Activated naive CD8-positive, alpha-beta T cell treated with anti-CD3 and anti-CD28 coated beads, Interleukin-2, amount 50 U/mL, for 24 hours (primary cell): Measurements from ENCODE around the gene FBXW4.

Experiments used
- ATAC-seq: fragments of 150-1000 bp; cut with Tn5 transposase; one replicate; pipeline ENCODE4 v1.10.0; 2021
- DNase-seq: peaks from one replicate; pipeline ENCODE4 v3.0.0; 2021
- H3K27ac Mint-ChIP-seq: one replicate; pipeline ENCODE4 v1.8.0; 2021; ENCODE audit warnings: mild to moderate bottlenecking, mixed read lengths
- H3K27me3 Mint-ChIP-seq: one replicate; pipeline ENCODE4 v1.8.0; 2021; ENCODE audit warnings: mixed read lengths
- H3K36me3 Mint-ChIP-seq: one replicate; pipeline ENCODE4 v1.8.0; 2021; ENCODE audit warnings: low read depth, mixed read lengths
- H3K4me1 Mint-ChIP-seq: one replicate; pipeline ENCODE4 v1.8.0; 2021; ENCODE audit warnings: mixed read lengths
- H3K4me3 Mint-ChIP-seq: one replicate; pipeline ENCODE4 v1.8.0; 2021; ENCODE audit warnings: mild to moderate bottlenecking, moderate library complexity, mixed read lengths
- H3K9me3 Mint-ChIP-seq: one replicate; pipeline ENCODE4 v1.8.0; 2021; ENCODE audit warnings: mixed read lengths

FBXW4 gene

DNA sequence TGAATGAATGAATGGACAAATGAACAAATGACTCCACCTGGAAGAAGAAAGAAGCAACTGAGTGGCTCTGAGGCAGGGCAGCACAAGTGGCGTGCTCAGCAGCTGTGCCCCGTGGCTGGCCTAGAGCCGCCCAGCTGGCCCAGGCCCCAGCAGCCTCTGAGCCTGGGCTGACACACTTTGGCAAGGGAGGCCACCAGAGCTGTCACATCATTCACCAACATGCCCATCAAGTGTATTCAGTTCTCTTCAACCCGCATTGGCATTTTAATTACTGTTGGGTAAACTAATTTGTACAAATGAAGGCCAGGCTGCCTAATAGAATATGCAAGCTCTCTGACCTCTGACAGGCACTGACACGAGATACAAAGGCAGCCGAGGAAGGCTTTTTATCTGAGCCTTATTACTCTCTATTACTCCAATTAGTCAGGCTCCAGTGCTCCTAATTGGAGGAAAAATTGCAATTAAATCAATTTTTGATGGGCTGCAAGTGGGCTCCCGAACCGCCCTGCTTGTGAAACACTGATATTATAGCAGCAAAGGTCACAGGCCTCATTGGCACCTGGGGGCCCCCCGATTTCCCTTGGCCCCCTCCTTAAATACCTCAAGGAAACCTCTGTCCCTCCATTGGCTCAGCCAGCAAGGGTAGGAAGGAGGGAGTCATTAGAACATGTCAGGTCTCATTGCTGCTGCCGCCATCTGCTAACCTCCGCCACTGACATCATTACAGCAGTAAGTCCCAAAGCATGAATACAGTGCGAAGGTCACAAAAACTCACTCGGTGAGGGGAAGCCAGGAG lies 64.9 kb downstream of the FBXW4 start:
- H3K9me3 Mint-ChIP-seq = no peaks in the 10 kb centered on the region
- no peak overlapping the region for H3K4me3 Mint-ChIP-seq
- peaks cover 7% of the 10 kb centered on the region for H3K36me3 Mint-ChIP-seq
- DNase-seq (no peak), ATAC-seq (no peak)
- H3K27me3 Mint-ChIP-seq = no peaks in the 10 kb centered on the region
- H3K4me1 Mint-ChIP-seq = no peaks in the 10 kb centered on the region
- no peak overlapping the region for H3K27ac Mint-ChIP-seq

DNA sequence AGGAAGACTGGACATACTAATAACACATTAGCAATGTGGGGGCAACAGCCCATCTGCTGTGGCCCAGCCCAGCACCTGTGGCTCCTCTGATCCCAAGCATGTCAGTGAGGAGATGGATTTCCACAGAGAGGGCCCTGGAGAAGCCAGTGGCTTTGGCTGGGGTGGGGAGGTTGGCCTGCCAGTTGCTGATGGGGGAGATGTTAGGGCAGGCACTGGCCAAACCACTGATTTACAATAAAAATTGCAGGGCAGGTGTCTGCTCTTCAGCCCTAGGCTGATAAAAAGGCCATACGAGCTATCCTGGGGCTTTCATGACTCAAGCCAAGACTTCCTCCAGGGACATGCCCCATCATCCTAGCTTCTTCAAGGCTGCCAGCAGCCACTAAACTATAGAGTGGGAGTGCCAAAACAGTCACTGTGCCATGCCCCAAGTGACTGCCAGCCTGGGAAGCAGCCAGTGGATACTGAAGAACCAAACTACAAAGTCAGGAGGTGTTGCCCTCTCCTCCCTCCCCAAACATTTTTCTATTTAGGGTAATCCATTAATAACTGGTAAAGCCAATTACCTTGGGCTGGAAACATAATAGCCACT lies 69.1 kb downstream of the FBXW4 start:
- ATAC-seq = no peak
- Mint-ChIP-seq H3K9me3 (no peaks in the 10 kb centered on the region), H3K36me3 (peaks cover 25% of the 10 kb centered on the region), H3K4me1 (no peaks in the 10 kb centered on the region), H3K27me3 (no peaks in the 10 kb centered on the region), H3K4me3 (no peak overlapping the region), H3K27ac (no peak overlapping the region)
- DNase-seq = no peak

DNA sequence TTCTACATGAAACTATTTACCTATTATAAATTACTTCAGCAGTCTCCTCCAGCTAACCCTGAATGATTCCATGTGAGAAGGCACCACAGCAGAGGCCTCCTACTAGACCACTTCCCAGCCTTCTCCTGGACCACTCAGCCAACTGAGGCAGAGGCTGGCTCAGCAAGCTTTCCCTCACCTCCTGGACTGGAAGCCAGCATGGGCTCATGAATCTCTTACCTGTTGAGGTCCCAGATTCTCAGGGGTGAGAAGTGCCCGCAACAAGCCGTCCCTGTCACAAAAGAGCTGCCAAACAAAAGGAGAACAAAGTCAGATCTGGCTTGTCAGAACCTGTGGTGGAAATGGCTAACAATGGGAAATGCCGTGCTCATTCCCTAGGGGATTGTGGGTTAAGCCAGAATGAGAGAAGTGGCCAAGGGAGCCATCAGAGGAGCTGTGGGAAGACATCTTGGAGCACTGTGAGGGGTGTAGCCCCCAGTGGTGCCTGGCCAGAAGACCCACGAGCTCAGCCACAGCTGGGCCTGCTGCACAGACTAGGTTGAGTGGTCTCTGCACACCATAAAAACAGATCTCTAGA lies 70.4 kb downstream of the FBXW4 start:
- DNase-seq = no peak
- Mint-ChIP-seq H3K27me3 (no peaks in the 10 kb centered on the region), H3K27ac (no peak overlapping the region), H3K36me3 (peaks cover 26% of the 10 kb centered on the region), H3K4me3 (no peak overlapping the region), H3K9me3 (no peaks in the 10 kb centered on the region), H3K4me1 (no peaks in the 10 kb centered on the region)
- ATAC-seq = no peak

DNA sequence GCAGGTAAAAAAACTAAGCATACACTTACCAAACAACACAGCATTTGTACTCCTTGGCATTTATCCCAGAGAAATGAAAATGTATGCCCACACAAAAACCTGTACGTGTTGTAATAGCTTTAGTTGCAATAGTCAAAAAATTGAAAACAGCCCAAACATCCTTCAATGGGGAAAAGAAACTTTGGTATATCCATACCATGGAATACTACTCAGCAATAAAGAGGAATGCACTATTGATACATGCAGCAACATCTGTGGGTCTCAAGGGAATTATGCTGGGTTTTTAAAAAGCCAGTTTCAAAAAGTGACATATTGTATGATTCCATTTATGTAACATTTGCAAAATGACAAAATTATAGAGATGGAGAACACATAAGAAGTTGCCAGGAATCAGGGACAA lies 71.4 kb downstream of the FBXW4 start:
- H3K27ac Mint-ChIP-seq = no peak overlapping the region
- H3K9me3 Mint-ChIP-seq = no peaks in the 10 kb centered on the region
- ATAC-seq (no peak), DNase-seq (no peak)
- no peaks in the 10 kb centered on the region for H3K27me3 Mint-ChIP-seq
- peaks cover 26% of the 10 kb centered on the region for H3K36me3 Mint-ChIP-seq
- no peaks in the 10 kb centered on the region for H3K4me1 Mint-ChIP-seq
- H3K4me3 Mint-ChIP-seq = no peak overlapping the region

DNA sequence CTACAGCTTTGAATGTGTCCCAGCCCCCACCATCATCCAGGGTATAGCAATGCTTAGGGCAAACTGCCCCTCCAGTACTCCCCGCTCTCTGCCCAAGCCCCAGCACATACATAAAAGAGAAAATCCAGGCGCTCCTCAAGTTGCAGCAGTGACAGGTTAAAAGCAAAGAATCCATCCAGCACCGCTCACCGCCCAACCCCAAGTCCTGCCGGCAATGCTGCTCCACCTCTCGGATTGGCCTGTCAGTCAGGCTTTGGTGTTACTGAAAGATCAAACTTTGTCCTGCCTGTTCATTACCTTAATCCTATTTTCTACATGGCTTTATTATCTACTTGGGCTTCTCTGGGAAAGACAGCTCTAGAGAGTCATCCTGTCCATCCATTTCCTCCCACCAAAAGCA lies 75.0 kb downstream of the FBXW4 start:
- Mint-ChIP-seq H3K36me3 (peaks cover 26% of the 10 kb centered on the region), H3K4me1 (peaks cover 3% of the 10 kb centered on the region), H3K9me3 (no peaks in the 10 kb centered on the region), H3K27me3 (no peaks in the 10 kb centered on the region), H3K4me3 (no peak overlapping the region), H3K27ac (no peak overlapping the region)
- DNase-seq (no peak), ATAC-seq (no peak)

DNA sequence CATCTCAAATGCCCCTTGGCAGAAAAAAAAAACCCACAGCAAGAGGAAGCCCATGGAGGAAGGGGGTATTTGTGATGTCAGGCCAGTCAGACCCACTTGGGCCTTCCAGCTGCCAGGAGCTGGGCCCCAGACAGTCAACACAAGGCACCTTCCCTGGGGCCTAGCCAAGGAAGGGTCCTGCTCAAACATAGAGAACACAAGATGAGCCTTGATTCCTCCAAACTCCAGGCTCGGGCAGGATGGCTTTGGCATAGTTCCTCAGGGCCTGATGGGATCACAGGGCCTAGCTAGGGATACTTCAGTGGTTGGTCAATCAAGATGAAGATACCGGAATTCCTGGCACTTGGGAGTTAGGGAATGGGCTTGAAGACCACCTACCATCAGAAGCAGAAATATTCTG lies 76.1 kb downstream of the FBXW4 start:
- H3K36me3 Mint-ChIP-seq = peaks cover 18% of the 10 kb centered on the region
- no peak overlapping the region for H3K4me3 Mint-ChIP-seq
- H3K27ac Mint-ChIP-seq = no peak overlapping the region
- ATAC-seq = no peak
- DNase-seq = no peak
- H3K4me1 Mint-ChIP-seq = peaks cover 3% of the 10 kb centered on the region
- H3K27me3 Mint-ChIP-seq = no peaks in the 10 kb centered on the region
- no peaks in the 10 kb centered on the region for H3K9me3 Mint-ChIP-seq

DNA sequence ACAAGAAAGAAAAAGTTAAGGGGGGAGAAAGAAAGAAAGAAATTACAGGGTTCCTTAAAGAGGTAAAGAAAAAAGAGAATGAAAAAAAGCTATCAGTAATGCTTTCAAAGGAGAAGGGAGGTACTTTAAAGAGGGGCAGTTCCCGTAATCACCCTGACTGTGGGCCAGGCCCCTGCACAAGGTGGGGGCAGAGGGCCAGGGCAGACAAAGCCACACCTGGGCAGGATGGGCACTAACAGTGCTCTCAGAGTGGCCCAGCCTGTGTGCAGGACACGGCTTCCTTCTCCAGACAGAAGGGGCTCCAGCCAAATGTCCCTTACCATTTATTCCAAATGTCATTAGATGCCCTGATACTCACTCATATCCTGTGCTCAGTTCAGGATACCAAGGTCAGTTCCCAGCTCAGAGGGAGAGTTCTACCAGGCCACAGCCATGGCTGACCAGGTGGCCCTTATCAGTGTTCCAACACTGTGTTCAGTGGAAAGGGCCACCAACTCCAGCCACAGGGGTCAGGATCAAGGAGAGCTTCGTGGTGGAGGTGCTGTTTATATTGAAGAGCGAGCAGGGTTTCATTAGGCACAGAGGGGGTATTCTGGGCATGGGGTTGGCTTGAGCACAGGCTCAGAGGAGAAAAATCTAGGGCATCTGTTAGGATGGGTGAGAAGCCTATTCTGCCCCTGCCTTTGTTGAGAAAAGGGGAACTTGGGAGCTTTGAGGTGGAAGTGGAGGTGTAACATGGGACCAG lies 77.0 kb downstream of the FBXW4 start:
- no peak for DNase-seq

DNA sequence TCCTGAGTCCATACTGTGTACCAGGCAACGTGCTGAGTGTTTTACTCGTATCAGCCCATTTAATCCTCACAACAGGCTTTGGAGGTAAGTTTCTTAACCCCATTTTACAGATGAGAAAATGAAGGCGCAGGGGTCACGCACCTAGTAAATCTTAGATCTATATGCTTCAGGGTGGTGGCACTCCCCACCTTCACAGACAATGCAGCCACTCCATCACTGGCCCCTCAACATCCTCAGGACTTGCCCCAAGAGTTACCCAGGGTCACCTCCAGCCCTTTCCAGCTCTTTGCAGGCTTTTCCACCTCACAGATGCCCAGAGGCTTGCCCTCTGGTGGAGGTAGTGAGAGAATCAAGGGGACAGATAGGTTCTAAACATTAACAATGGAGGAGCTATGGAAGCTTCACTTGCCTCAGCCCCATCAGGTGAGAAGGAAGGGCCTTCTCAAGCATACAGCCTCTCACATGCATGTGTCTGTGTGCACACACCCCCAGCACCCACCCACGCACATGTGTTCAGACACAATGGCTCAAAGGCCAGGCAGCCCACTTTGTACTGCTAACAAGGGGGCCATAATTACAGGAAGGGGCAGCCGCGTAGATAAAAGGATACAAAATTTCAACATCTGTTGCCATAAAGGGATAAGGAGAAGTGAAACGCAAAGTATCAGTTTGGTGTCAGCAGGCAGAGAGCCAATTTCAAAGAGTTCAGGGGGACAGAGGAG lies 77.7 kb downstream of the FBXW4 start:
- DNase-seq (no peak), ATAC-seq (no peak)
- Mint-ChIP-seq H3K4me3 (no peak overlapping the region), H3K27ac (no peak overlapping the region), H3K36me3 (peaks cover 10% of the 10 kb centered on the region), H3K4me1 (peaks cover 3% of the 10 kb centered on the region), H3K9me3 (no peaks in the 10 kb centered on the region), H3K27me3 (no peaks in the 10 kb centered on the region)

More for the DNA sequence above, 77.0 kb downstream of the FBXW4 start:
- Mint-ChIP-seq H3K27me3 (no peaks in the 10 kb centered on the region), H3K36me3 (peaks cover 12% of the 10 kb centered on the region), H3K4me3 (no peak overlapping the region), H3K27ac (peak overlapping the region; percentile 3), H3K4me1 (peaks cover 3% of the 10 kb centered on the region), H3K9me3 (no peaks in the 10 kb centered on the region)
- ATAC-seq = no peak

DNA sequence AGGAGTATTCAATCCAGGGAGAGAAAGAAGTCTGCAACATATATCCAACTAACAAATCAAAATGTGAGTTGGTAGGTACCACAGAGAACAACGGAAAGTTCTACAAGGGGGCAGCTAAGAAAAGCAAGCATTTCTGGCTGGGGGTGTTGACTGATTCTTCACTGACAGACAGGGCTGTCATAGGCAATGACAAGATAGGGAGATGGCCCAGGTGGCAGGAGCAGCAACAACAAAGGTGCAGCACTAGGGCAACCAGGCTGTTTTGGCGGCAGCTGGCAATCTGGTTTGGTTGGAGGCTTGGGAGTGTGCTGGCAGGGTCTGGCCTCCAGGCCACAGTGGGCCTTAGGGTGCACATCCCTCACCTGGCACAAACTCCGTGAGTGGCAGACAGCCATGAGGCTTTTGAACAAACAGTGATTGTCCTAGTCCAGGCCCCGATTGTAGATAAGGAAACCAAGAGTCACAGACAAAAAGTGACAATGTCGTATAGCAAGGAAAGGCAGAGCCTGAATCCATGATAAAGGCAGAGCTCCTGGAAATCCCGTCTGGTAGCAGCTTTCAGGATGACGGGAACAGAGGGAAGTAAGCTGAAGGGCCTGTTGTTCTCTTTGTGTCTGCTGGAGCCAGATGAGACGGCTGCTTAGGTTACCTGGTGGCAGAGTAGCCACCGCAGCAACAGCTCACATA lies 78.4 kb downstream of the FBXW4 start:
- Mint-ChIP-seq H3K27me3 (no peaks in the 10 kb centered on the region), H3K36me3 (peaks cover 8% of the 10 kb centered on the region), H3K4me3 (no peak overlapping the region), H3K9me3 (no peaks in the 10 kb centered on the region), H3K27ac (no peak overlapping the region), H3K4me1 (peaks cover 3% of the 10 kb centered on the region)
- ATAC-seq (no peak), DNase-seq (no peak)

DNA sequence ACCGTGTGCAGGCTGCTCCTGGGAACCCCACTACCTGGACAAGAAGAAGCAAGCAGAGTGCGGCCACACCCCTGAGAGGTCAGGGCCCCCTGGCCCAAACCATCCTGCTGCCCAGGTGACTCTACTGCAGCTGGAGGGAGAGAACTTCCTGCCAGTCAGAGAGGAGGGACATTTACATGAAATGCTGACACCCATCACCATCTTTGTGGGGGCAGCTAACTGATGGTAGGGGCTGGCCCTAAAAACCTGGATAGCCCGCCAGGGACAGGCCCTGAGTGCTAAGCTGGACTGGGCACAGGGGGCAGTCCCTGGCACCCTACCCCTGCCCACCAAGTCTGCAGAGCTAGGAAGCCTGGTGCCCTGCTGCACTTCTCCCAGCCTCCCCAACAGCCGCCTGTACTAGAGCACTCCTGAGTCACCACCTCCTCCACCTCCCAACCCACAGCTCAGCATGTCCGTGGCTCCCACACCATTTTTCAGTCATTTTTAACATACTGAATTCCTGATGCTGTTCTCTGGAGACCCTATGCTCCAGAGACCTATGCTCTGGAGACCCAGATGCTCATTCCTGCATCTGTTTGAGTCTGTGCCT lies 79.3 kb downstream of the FBXW4 start:
- no peaks in the 10 kb centered on the region for H3K27me3 Mint-ChIP-seq
- no peak overlapping the region for H3K27ac Mint-ChIP-seq
- peaks cover 3% of the 10 kb centered on the region for H3K4me1 Mint-ChIP-seq
- peaks cover 4% of the 10 kb centered on the region for H3K36me3 Mint-ChIP-seq
- no peaks in the 10 kb centered on the region for H3K9me3 Mint-ChIP-seq
- H3K4me3 Mint-ChIP-seq = no peak overlapping the region
- no peak for ATAC-seq
- DNase-seq = no peak

DNA sequence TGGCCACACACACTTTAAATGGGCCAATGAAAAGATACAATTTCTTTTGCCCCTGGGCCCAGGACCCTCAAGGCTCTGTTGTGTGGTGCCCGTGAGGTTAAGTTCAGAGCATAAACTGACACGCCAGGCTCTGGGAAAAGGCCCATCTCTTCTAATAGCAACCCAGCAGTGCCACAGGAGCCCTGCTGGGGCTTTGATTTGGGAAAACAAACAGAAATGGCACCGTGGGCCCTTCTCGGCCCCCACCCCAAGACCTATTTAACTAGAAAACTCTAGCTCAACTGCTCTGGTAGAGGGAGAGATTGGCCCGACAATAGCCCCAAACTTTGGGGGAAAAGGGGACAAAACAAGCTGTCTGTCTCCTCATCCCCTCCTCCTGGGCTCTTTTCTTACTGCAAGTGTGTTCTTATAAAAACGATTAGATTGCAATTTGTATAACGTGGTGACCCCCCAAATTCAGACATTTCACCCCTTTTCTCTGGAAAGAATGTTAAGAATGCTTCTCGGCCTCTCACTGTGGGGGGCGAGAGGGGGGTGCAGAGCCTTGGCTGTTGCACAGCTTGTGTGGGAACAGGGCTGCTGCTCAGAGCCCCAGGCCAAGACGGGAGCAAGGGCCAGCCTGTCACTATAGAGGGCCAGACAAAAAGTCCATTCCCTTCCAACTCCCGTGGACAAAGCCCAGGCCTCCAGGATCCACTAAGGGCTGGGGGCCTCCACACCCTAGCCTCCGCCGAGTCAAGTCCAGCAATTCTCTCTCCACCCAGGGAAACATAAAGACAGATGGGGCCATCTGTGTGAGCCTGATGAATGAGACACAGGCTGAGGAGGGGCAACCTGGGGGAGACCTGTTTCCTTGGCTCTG lies 80.1 kb downstream of the FBXW4 start:
- ATAC-seq = no peak
- no peak overlapping the region for H3K27ac Mint-ChIP-seq

DNA sequence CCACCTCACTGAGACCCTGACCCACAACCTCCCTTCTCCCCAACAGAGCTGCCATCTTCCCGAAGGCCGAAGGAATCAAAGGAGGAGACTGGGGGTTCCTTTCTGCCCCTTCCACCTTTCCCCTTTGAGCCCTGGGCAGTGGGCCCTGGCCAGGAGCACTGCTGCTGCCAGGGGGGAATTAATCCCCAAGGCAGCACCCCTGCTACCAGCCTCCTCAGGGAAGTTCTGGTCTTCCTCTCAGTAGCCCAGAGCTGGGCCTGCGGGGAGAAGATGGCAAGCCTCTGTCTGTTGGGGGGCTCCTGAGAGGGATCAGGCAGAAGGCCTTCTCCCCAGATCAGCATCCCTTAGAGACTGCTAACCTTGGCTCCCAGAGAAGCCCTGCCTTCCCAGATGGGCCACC lies 81.3 kb downstream of the FBXW4 start:
- ATAC-seq (no peak), DNase-seq (no peak)
- peak overlapping the region; percentile 38 for H3K27ac Mint-ChIP-seq
- no peaks in the 10 kb centered on the region for H3K9me3 Mint-ChIP-seq
- H3K27me3 Mint-ChIP-seq = no peaks in the 10 kb centered on the region
- H3K4me1 Mint-ChIP-seq = peaks cover 3% of the 10 kb centered on the region
- H3K4me3 Mint-ChIP-seq = no peak overlapping the region
- H3K36me3 Mint-ChIP-seq = peaks cover 2% of the 10 kb centered on the region

More for the DNA sequence above, 80.1 kb downstream of the FBXW4 start:
- H3K4me3 Mint-ChIP-seq = no peak overlapping the region
- H3K27me3 Mint-ChIP-seq = no peaks in the 10 kb centered on the region
- H3K4me1 Mint-ChIP-seq = peaks cover 3% of the 10 kb centered on the region
- H3K36me3 Mint-ChIP-seq = peaks cover under 1% of the 10 kb centered on the region
- no peaks in the 10 kb centered on the region for H3K9me3 Mint-ChIP-seq
- DNase-seq = no peak

DNA sequence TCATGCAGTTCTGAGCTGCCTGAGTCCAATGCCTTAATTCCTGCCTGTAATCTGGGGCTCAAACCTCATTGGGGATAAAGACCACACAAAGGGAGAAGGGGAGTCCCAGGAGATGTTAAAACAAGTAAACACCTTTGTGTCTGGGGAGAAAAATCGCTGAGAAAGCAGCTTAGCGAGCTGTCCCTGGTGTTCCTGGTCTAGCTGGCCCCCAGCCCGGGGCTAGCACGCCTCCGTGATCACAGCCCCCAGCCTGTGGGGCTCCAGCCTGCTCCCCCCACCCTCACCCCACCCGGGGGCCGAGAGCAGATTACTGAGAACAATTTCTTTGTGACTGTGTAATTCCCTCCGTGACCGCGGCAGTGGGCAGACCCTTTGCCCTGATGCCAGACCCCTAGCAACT lies 82.1 kb downstream of the FBXW4 start:
- Mint-ChIP-seq H3K9me3 (no peaks in the 10 kb centered on the region), H3K27ac (no peak overlapping the region), H3K36me3 (peaks cover 7% of the 10 kb centered on the region), H3K4me3 (no peak overlapping the region), H3K4me1 (peaks cover 3% of the 10 kb centered on the region), H3K27me3 (no peaks in the 10 kb centered on the region)
- ATAC-seq (no peak), DNase-seq (no peak)
